ENCODE results near the gene GPR31.

DNA sequence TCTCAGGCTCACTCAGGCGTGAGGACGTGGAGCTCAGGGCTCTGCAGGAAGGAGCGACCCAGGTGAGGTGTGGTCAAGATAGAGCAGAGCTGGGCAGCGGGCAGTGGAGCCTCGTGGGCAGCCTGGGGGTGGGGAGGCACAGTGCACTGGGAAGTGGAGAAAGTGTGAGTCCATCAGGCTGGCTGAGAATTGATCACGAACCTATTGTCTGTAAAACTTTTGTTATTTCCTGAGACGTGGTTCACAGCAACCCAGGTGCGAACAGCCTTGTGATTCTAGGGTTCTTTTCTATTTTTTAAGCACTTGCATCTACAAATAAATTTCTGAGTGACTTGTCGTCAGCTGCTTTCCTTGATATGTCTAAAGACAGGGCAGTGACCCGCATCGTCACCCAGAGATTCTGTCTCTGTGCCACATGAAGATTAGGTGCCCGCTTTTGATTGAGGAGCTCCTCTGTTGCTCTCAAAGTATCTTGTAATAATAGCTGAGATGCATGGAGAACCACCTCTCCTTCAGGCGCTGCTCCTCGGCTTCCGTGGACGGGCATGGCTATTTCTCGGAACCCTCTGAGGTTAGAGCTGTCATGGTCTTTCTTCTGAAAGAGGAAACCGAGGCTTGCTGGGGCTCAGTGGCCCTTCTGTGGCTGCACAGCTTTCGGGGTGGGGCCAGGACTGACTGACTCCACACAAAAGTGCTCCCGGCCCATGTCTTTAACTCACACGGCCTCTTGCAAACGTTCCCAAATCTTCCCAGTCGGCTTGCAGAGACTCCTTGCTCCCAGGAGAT, 35.5 kb downstream of the GPR31 start:
- TF ChIP-seq CTCF (IDR thresholded peaks at IDR 0.05), result no peak
- no peak for TF ChIP-seq EZH2 (IDR thresholded peaks at IDR 0.05; ENCODE audit: borderline replicate concordance, insufficient read depth, low read depth, low read length, poor library complexity, severe bottlenecking)
